Astrocyte (in vitro differentiated cells and primary cell): Measurements from ENCODE around the gene VDAC2. TPM values are rescaled to one million over a fixed set of nuclear protein-coding genes. Genes with fewer than 3 reads are reported as not detected.

Experiments
- DNase-seq: peaks from one replicate; pipeline ENCODE4 v3.0.0-alpha.2; 2010; ENCODE audit warnings: low read depth
- FAIRE-seq: peaks from 2 replicates; lab custom pipeline; 2011; peaks lifted over from hg19 to GRCh38; lab: Jason Lieb, UNC
- H2AFZ ChIP-seq: 2 replicates; pipeline ENCODE4 v1.6.0; 2012; ENCODE audit warnings: low read depth, low read length, inconsistent platforms
- H3K27ac ChIP-seq: 2 replicates; pipeline ENCODE4 v1.5.1; 2011; ENCODE audit warnings: low read depth, low read length, inconsistent platforms
- H3K27me3 ChIP-seq: 2 replicates; pipeline ENCODE4 v1.6.0; 2011; ENCODE audit warnings: low read length, inconsistent platforms; ENCODE audit not compliant: insufficient read depth
- H3K36me3 ChIP-seq: 2 replicates; pipeline ENCODE4 v1.5.1; 2011; ENCODE audit warnings: low read length, inconsistent platforms; ENCODE audit not compliant: insufficient read depth
- H3K4me1 ChIP-seq: 2 replicates; pipeline ENCODE4 v1.5.1; 2011; ENCODE audit warnings: low read length, inconsistent platforms; ENCODE audit not compliant: insufficient read depth
- H3K4me2 ChIP-seq: 2 replicates; pipeline ENCODE4 v1.6.0; 2012; ENCODE audit warnings: low read length, inconsistent platforms
- H3K4me3 ChIP-seq: 2 replicates; pipeline ENCODE4 v1.5.1; 2011; ENCODE audit warnings: low read depth, mild to moderate bottlenecking, low read length, inconsistent platforms; ENCODE audit not compliant: insufficient read depth
- H3K79me2 ChIP-seq: 2 replicates; pipeline ENCODE4 v1.6.0; 2012; ENCODE audit warnings: mild to moderate bottlenecking, low read length, inconsistent platforms; ENCODE audit not compliant: insufficient read depth
- H3K9ac ChIP-seq: 2 replicates; pipeline ENCODE4 v1.6.0; 2012; ENCODE audit warnings: mild to moderate bottlenecking, low read length, inconsistent platforms
- H3K9me3 ChIP-seq: 2 replicates; pipeline ENCODE4 v1.5.1; 2012; ENCODE audit warnings: low read depth, mild to moderate bottlenecking, low read length, inconsistent platforms; ENCODE audit not compliant: insufficient read depth
- H4K20me1 ChIP-seq: 2 replicates; pipeline ENCODE4 v1.6.0; 2012; ENCODE audit warnings: low read length, inconsistent platforms; ENCODE audit not compliant: insufficient read depth
- H3K27ac Mint-ChIP-seq: one replicate; pipeline ENCODE4 v1.8.0; 2021; ENCODE audit warnings: mild to moderate bottlenecking, mixed read lengths; ENCODE audit not compliant: unreplicated experiment
- H3K27me3 Mint-ChIP-seq: one replicate; pipeline ENCODE4 v1.8.0; 2021; ENCODE audit warnings: low read depth, mixed read lengths; ENCODE audit not compliant: unreplicated experiment
- H3K36me3 Mint-ChIP-seq: one replicate; pipeline ENCODE4 v1.8.0; 2021; ENCODE audit warnings: low read depth, mixed read lengths; ENCODE audit not compliant: unreplicated experiment
- H3K4me1 Mint-ChIP-seq: one replicate; pipeline ENCODE4 v1.8.0; 2021; ENCODE audit warnings: low read depth, mixed read lengths; ENCODE audit not compliant: unreplicated experiment
- H3K4me3 Mint-ChIP-seq: one replicate; pipeline ENCODE4 v1.8.0; 2021; ENCODE audit warnings: mild to moderate bottlenecking, moderate library complexity, mixed read lengths; ENCODE audit not compliant: unreplicated experiment
- H3K9me3 Mint-ChIP-seq: one replicate; pipeline ENCODE4 v1.8.0; 2021; ENCODE audit warnings: mild to moderate bottlenecking, mixed read lengths; ENCODE audit not compliant: unreplicated experiment
- CTCF ChIP-seq: IDR thresholded peaks from 2 replicates; pipeline ENCODE4 v1.5.1; 2011; ENCODE audit warnings: low read depth, mild to moderate bottlenecking, inconsistent platforms, low read length, moderate library complexity; ENCODE audit not compliant: insufficient read depth
- EZH2 ChIP-seq: IDR thresholded peaks from 2 replicates; pipeline ENCODE4 v1.6.1; 2012; ENCODE audit warnings: mild to moderate bottlenecking, low read length, inconsistent platforms; ENCODE audit not compliant: insufficient read depth
- total RNA-seq: library from RNA; stranded (reverse); gene quantifications from 2 replicates; pipeline ENCODE4 v1.2.1, GENCODE V29; 2021

VDAC2 gene
- total RNA-seq, 1 donor from 2014 or later, result 373 TPM

- H3K27me3 Mint-ChIP-seq, result no peaks in the 10 kb centered on the region
- Histone ChIP-seq H3K4me3 (no peak overlapping the region), H3K79me2 (peaks cover 22% of the 10 kb centered on the region), H3K27ac (no peak overlapping the region), H2AFZ (no peak overlapping the region), H3K36me3 (peaks cover 22% of the 10 kb centered on the region), H3K27me3 (no peaks in the 10 kb centered on the region), H3K4me2 (peak overlapping the region; percentile 96), H3K9ac (no peak overlapping the region), H4K20me1 (peaks cover 38% of the 10 kb centered on the region), H3K9me3 (no peaks in the 10 kb centered on the region), H3K4me1 (peaks cover 21% of the 10 kb centered on the region)
- H3K4me3 Mint-ChIP-seq, result peak overlapping the region; percentile 67
- FAIRE-seq (no peak), DNase-seq (no peak)
- peaks cover 31% of the 10 kb centered on the region for H3K4me1 Mint-ChIP-seq
- H3K36me3 Mint-ChIP-seq, result peaks cover 18% of the 10 kb centered on the region
- TF ChIP-seq EZH2 (no peak), CTCF (no peak)
- no peaks in the 10 kb centered on the region for H3K9me3 Mint-ChIP-seq
- peak overlapping the region; percentile 66 for H3K27ac Mint-ChIP-seq
These were observed 22.9 kb downstream of the VDAC2 start for GRCh38 chr10:75233444-75234016.

- Mint-ChIP-seq H3K36me3 (peaks cover 18% of the 10 kb centered on the region), H3K27ac (peak overlapping the region; percentile 66), H3K4me1 (peaks cover 25% of the 10 kb centered on the region), H3K27me3 (peaks cover 2% of the 10 kb centered on the region), H3K9me3 (no peaks in the 10 kb centered on the region), H3K4me3 (peak overlapping the region; percentile 73)
- Histone ChIP-seq H3K36me3 (peaks cover 18% of the 10 kb centered on the region), H3K79me2 (peaks cover 15% of the 10 kb centered on the region), H3K27me3 (no peaks in the 10 kb centered on the region), H3K4me3 (peak overlapping the region; percentile 62), H3K9ac (peak overlapping the region; percentile 73), H3K27ac (peak overlapping the region; percentile 7), H3K4me1 (peaks cover 21% of the 10 kb centered on the region), H4K20me1 (peaks cover 31% of the 10 kb centered on the region), H2AFZ (peak overlapping the region; percentile 88), H3K4me2 (peak overlapping the region; percentile 96), H3K9me3 (no peaks in the 10 kb centered on the region)
- DNase-seq (peak; percentile 70), FAIRE-seq (no peak)
- TF ChIP-seq CTCF, result no peak
- TF ChIP-seq EZH2, result no peak
These were observed 23.6 kb downstream of the VDAC2 start for GRCh38 chr10:75234017-75234682.
